ENCODE measurements around the gene NTN3. TPM values are rescaled to one million over a fixed set of nuclear protein-coding genes. Genes with fewer than 3 reads are reported as not detected.

Gene NTN3
- total RNA-seq, 6 donors from 2014 or later = not detected

DNA sequence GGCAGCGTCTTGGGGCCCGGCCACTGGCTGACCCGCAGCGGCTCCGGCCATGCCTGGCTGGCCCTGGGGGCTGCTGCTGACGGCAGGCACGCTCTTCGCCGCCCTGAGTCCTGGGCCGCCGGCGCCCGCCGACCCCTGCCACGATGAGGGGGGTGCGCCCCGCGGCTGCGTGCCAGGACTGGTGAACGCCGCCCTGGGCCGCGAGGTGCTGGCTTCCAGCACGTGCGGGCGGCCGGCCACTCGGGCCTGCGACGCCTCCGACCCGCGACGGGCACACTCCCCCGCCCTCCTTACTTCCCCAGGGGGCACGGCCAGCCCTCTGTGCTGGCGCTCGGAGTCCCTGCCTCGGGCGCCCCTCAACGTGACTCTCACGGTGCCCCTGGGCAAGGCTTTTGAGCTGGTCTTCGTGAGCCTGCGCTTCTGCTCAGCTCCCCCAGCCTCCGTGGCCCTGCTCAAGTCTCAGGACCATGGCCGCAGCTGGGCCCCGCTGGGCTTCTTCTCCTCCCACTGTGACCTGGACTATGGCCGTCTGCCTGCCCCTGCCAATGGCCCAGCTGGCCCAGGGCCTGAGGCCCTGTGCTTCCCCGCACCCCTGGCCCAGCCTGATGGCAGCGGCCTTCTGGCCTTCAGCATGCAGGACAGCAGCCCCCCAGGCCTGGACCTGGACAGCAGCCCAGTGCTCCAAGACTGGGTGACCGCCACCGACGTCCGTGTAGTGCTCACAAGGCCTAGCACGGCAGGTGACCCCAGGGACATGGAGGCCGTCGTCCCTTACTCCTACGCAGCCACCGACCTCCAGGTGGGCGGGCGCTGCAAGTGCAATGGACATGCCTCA is 773 bp downstream of the NTN3 start:
- H3K4me1 ChIP-seq = peaks cover 47 to 90% (median 61%) of the 10 kb centered on the region in 4 donors
- H3K9me3 ChIP-seq = no peaks in the 10 kb centered on the region
- DNase-seq (peak in 1 of 2 donors; percentile 73), ATAC-seq (ENCODE audit: low FRiP score in 2 of 2) (no peak)
- 62 to 90% methylated on average over 7 to 25 of the region's 61 CpGs for WGBS, 2 donors
- no peaks in the 10 kb centered on the region for H3K36me3 ChIP-seq
- peak overlapping the region in 3 of 4 donors; percentile 11 to 31 (median 31) for H3K4me3 ChIP-seq
- TF ChIP-seq, protein P1, sequence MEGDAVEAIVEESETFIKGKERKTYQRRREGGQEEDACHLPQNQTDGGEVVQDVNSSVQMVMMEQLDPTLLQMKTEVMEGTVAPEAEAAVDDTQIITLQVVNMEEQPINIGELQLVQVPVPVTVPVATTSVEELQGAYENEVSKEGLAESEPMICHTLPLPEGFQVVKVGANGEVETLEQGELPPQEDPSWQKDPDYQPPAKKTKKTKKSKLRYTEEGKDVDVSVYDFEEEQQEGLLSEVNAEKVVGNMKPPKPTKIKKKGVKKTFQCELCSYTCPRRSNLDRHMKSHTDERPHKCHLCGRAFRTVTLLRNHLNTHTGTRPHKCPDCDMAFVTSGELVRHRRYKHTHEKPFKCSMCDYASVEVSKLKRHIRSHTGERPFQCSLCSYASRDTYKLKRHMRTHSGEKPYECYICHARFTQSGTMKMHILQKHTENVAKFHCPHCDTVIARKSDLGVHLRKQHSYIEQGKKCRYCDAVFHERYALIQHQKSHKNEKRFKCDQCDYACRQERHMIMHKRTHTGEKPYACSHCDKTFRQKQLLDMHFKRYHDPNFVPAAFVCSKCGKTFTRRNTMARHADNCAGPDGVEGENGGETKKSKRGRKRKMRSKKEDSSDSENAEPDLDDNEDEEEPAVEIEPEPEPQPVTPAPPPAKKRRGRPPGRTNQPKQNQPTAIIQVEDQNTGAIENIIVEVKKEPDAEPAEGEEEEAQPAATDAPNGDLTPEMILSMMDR (IDR thresholded peaks at IDR 0.05) = no peak
- TF ChIP-seq POLR2AphosphoS5 (IDR thresholded peaks at IDR 0.05) (no peak), EP300 (IDR thresholded peaks at IDR 0.05) (no peak), POLR2A (IDR thresholded peaks at IDR 0.05) (no peak)
- peaks cover 4 to 58% (median 31%) of the 10 kb centered on the region in 4 donors for H3K27me3 ChIP-seq
- no peak overlapping the region for H3K27ac ChIP-seq

DNA sequence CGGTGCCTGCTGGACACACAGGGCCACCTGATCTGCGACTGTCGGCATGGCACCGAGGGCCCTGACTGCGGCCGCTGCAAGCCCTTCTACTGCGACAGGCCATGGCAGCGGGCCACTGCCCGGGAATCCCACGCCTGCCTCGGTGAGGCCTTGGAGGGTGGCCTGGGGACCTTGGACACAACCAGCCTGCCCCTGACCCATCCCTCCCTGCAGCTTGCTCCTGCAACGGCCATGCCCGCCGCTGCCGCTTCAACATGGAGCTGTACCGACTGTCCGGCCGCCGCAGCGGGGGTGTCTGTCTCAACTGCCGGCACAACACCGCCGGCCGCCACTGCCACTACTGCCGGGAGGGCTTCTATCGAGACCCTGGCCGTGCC is 1.4 kb downstream of the NTN3 start:
- Histone ChIP-seq H3K36me3 (no peaks in the 10 kb centered on the region), H3K9me3 (no peaks in the 10 kb centered on the region), H3K27ac (no peak overlapping the region), H3K4me3 (no peak overlapping the region), H3K4me1 (peaks cover 48 to 92% (median 62%) of the 10 kb centered on the region in 4 donors), H3K27me3 (peaks cover 4 to 57% (median 31%) of the 10 kb centered on the region in 4 donors)
- DNase-seq (peak in 1 of 2 donors; percentile 85), ATAC-seq (ENCODE audit: low FRiP score in 2 of 2) (no peak)
- TF ChIP-seq EP300 (IDR thresholded peaks at IDR 0.05) = no peak
- TF ChIP-seq, protein P1 (IDR thresholded peaks at IDR 0.05) = no peak
- TF ChIP-seq POLR2AphosphoS5 (IDR thresholded peaks at IDR 0.05) = no peak
- no peak for TF ChIP-seq POLR2A (IDR thresholded peaks at IDR 0.05)
- WGBS, 2 donors = 94 to 98% methylated on average over 7 to 16 of the region's 27 CpGs

DNA sequence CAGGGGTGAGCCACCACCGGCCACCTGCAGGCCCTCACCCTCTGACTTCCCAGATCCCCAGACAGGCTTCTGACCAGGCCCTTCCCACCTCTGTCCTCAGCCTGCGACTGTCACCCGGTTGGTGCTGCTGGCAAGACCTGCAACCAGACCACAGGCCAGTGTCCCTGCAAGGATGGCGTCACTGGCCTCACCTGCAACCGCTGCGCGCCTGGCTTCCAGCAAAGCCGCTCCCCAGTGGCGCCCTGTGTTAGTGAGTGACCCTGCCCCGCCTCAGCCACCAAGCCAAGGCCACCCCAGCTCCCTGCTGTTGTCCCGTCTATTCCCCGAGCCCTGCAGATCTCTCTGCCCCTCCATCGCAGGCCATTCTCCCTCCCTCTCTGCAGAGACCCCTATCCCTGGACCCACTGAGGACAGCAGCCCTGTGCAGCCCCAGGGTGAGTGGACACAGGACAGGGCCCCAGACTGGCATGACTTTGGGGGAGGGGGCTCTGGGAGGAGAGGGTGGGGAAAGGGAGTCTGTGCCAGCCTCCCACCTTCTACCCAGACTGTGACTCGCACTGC is 1.9 kb downstream of the NTN3 start:
- H3K9me3 ChIP-seq = no peaks in the 10 kb centered on the region
- DNase-seq = no peak
- TF ChIP-seq EP300 (IDR thresholded peaks at IDR 0.05) (no peak), POLR2AphosphoS5 (IDR thresholded peaks at IDR 0.05) (no peak), POLR2A (IDR thresholded peaks at IDR 0.05) (no peak)
- TF ChIP-seq, protein P1 (IDR thresholded peaks at IDR 0.05) = no peak
- H3K36me3 ChIP-seq = no peaks in the 10 kb centered on the region
- no peak overlapping the region for H3K27ac ChIP-seq
- 60 to 89% methylated on average over 1 to 14 of the region's 14 CpGs for whole genome bisulfite sequencing, 2 donors
- peaks cover 49 to 92% (median 62%) of the 10 kb centered on the region in 4 donors for H3K4me1 ChIP-seq
- H3K4me3 ChIP-seq = peak overlapping the region in 1 of 4 donors; percentile 87
- ATAC-seq (ENCODE audit: low FRiP score in 2 of 2) = no peak
- peaks cover 4 to 52% (median 27%) of the 10 kb centered on the region in 4 donors for H3K27me3 ChIP-seq

DNA sequence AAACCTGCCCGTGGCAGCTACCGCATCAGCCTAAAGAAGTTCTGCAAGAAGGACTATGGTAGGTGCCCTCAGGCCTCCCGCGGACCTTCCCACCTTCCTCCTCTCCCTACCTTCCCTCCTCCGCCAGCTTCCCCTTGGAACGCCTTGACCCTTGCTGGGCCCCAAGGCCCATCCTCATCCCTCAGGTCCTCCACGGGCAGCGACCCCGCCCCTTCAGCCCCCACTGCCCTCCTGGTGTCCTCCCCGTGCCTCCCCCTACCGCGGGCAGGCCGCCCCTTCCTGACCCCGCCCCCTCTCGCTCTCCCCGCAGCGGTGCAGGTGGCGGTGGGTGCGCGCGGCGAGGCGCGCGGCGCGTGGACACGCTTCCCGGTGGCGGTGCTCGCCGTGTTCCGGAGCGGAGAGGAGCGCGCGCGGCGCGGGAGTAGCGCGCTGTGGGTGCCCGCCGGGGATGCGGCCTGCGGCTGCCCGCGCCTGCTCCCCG is 2.4 kb downstream of the NTN3 start:
- Histone ChIP-seq H3K9me3 (no peaks in the 10 kb centered on the region), H3K36me3 (no peaks in the 10 kb centered on the region), H3K27me3 (peaks cover 4 to 47% (median 24%) of the 10 kb centered on the region in 4 donors), H3K4me1 (peaks cover 47 to 92% (median 60%) of the 10 kb centered on the region in 4 donors), H3K27ac (peak overlapping the region in 1 of 4 donors; percentile 91), H3K4me3 (peak overlapping the region in 3 of 4 donors; percentile 82 to 98 (median 87))
- DNase-seq = peak in 1 of 2 donors; percentile 90
- ATAC-seq (ENCODE audit: low FRiP score in 2 of 2) = no peak
- TF ChIP-seq POLR2AphosphoS5 (IDR thresholded peaks at IDR 0.05) = no peak
- no peak for TF ChIP-seq POLR2A (IDR thresholded peaks at IDR 0.05)
- WGBS, 2 donors = 16 to 17% methylated on average over 7 to 9 of the region's 49 CpGs
